H9 (cell line): ENCODE data around the gene PCBP4. TPM values are rescaled to one million over a fixed set of nuclear protein-coding genes. Genes with fewer than 3 reads are reported as not detected.

Experiments used
- DNase-seq: peaks from one replicate; pipeline ENCODE4 v3.0.0-alpha.2; 2017
- H2AFZ ChIP-seq: one replicate; pipeline ENCODE4 v1.6.1; 2013; ENCODE audit warnings: mild to moderate bottlenecking, low read length, control low read depth, moderate library complexity
- H2AK5ac ChIP-seq: 2 replicates; pipeline ENCODE4 v1.6.1; 2013; ENCODE audit warnings: low read length, control low read depth, mixed read lengths; ENCODE audit not compliant: insufficient read length
- H2BK120ac ChIP-seq: one replicate; pipeline ENCODE4 v1.6.1; 2013; ENCODE audit warnings: low read depth, mild to moderate bottlenecking, low read length, control low read depth, inconsistent platforms; ENCODE audit not compliant: poor library complexity, severe bottlenecking
- H2BK12ac ChIP-seq: 2 replicates; pipeline ENCODE4 v1.6.1; 2013; ENCODE audit warnings: low read length, control low read depth, mixed read lengths, low read depth; ENCODE audit not compliant: insufficient read length
- H2BK15ac ChIP-seq: 2 replicates; pipeline ENCODE4 v1.6.1; 2013; ENCODE audit warnings: low read depth, low read length, control low read depth
- H2BK20ac ChIP-seq: one replicate; pipeline ENCODE4 v1.6.1; 2013; ENCODE audit warnings: low read depth, mild to moderate bottlenecking, low read length, control low read depth, inconsistent platforms; ENCODE audit not compliant: poor library complexity, severe bottlenecking
- H2BK5ac ChIP-seq: 2 replicates; pipeline ENCODE4 v1.6.1; 2013; ENCODE audit warnings: low read length, control low read depth, mixed read lengths; ENCODE audit not compliant: insufficient read length
- H3K14ac ChIP-seq: 2 replicates; pipeline ENCODE4 v1.6.1; 2013; ENCODE audit warnings: low read length, control low read depth; ENCODE audit not compliant: insufficient read depth
- H3K18ac ChIP-seq: 2 replicates; pipeline ENCODE4 v1.6.1; 2013; ENCODE audit warnings: low read depth, mild to moderate bottlenecking, mixed read lengths, low read length, control low read depth; ENCODE audit not compliant: insufficient read length
- H3K23ac ChIP-seq: 2 replicates; pipeline ENCODE4 v1.6.1; 2013; ENCODE audit warnings: low read length, control low read depth, mixed read lengths, low read depth; ENCODE audit not compliant: insufficient read length
- H3K23me2 ChIP-seq: 2 replicates; pipeline ENCODE4 v1.6.1; 2013; ENCODE audit warnings: low read depth, mild to moderate bottlenecking, mixed read lengths, low read length, control low read depth; ENCODE audit not compliant: insufficient read length, poor library complexity, severe bottlenecking
- H3K27ac ChIP-seq: 2 replicates; pipeline ENCODE4 v1.5.1; 2013; ENCODE audit warnings: low read length, control low read depth, mixed read lengths, low read depth; ENCODE audit not compliant: insufficient read length
- H3K27me3 ChIP-seq: 2 replicates; pipeline ENCODE4 v1.6.1; 2013; ENCODE audit warnings: low read length, control low read depth, inconsistent platforms; ENCODE audit not compliant: insufficient read depth
- H3K4ac ChIP-seq: 2 replicates; pipeline ENCODE4 v1.6.1; 2013; ENCODE audit warnings: low read depth, mild to moderate bottlenecking, control low read depth, inconsistent platforms, low read length, moderate library complexity
- H3K4me1 ChIP-seq: 2 replicates; pipeline ENCODE4 v1.6.1; 2013; ENCODE audit warnings: low read length, control low read depth, inconsistent platforms; ENCODE audit not compliant: insufficient read depth
- H3K4me2 ChIP-seq: 2 replicates; pipeline ENCODE4 v1.6.1; 2013; ENCODE audit warnings: low read length, control low read depth, mixed read lengths; ENCODE audit not compliant: insufficient read length, insufficient read depth
- H3K56ac ChIP-seq: 2 replicates; pipeline ENCODE4 v1.6.1; 2013; ENCODE audit warnings: low read depth, mild to moderate bottlenecking, mixed read lengths, low read length, control low read depth; ENCODE audit not compliant: insufficient read length
- H3K79me1 ChIP-seq: 2 replicates; pipeline ENCODE4 v1.6.1; 2013; ENCODE audit warnings: low read depth, mild to moderate bottlenecking, moderate library complexity, low read length, control low read depth, inconsistent platforms; ENCODE audit not compliant: insufficient read depth, poor library complexity, severe bottlenecking
- H3K79me2 ChIP-seq: 2 replicates; pipeline ENCODE4 v1.6.1; 2013; ENCODE audit warnings: low read length, control low read depth, inconsistent platforms; ENCODE audit not compliant: insufficient read depth
- H3K9ac ChIP-seq: 2 replicates; pipeline ENCODE4 v1.6.1; 2013; ENCODE audit warnings: low read length, control low read depth, mixed read lengths; ENCODE audit not compliant: insufficient read length; ENCODE audit errors: extremely low read depth
- H3K9me3 ChIP-seq: one replicate; pipeline ENCODE4 v1.6.1; 2013; ENCODE audit warnings: low read depth, low read length, inconsistent platforms; ENCODE audit not compliant: control insufficient read depth
- H3T11ph ChIP-seq: one replicate; pipeline ENCODE4 v1.6.1; 2013; ENCODE audit warnings: mild to moderate bottlenecking, low read length, control low read depth, inconsistent platforms
- H4K20me1 ChIP-seq: one replicate; pipeline ENCODE4 v1.6.1; 2013; ENCODE audit not compliant: control insufficient read depth, insufficient read length, insufficient read depth
- H4K5ac ChIP-seq: 2 replicates; pipeline ENCODE4 v1.6.1; 2013; ENCODE audit warnings: low read depth, mild to moderate bottlenecking, mixed read lengths, low read length, control low read depth; ENCODE audit not compliant: insufficient read length
- H4K8ac ChIP-seq: replicated peaks from 2 replicates; pipeline ENCODE4 v1.6.1; 2013; ENCODE audit warnings: low read length, control low read depth, mixed read lengths, low read depth; ENCODE audit not compliant: insufficient read length
- H4K91ac ChIP-seq: 2 replicates; pipeline ENCODE4 v1.6.1; 2013; ENCODE audit warnings: low read depth, mild to moderate bottlenecking, moderate library complexity, mixed read lengths, low read length, control low read depth; ENCODE audit not compliant: insufficient read length
- H3K27ac Mint-ChIP-seq, 3 experiments: 2 replicates in 2 of 3; 3 replicates in 1 of 3; pipeline ENCODE4 v1.8.0; 2020 to 2021; ENCODE audit warnings: mixed read lengths in 3 of 3, mild to moderate bottlenecking in 1 of 3, moderate library complexity in 1 of 3
- H3K27me3 Mint-ChIP-seq: 2 replicates; pipeline ENCODE4 v1.8.0; 2021; ENCODE audit warnings: low read depth, mild to moderate bottlenecking, moderate library complexity, mixed read lengths
- H3K36me3 Mint-ChIP-seq, 3 experiments: 2 replicates in 2 of 3; 3 replicates in 1 of 3; pipeline ENCODE4 v1.8.0; 2020 to 2021; ENCODE audit warnings: low read depth in 3 of 3, mixed read lengths in 3 of 3; ENCODE audit not compliant: insufficient read depth in 1 of 3
- H3K4me1 Mint-ChIP-seq, 2 experiments: 2 replicates each; pipeline ENCODE4 v1.8.0; 2020; ENCODE audit warnings: mixed read lengths in 2 of 2
- H3K4me3 Mint-ChIP-seq, 2 experiments: 2 replicates in 1 of 2; 3 replicates in 1 of 2; pipeline ENCODE4 v1.8.0; 2020 to 2021; ENCODE audit warnings: mild to moderate bottlenecking in 2 of 2, mixed read lengths in 2 of 2, moderate library complexity in 1 of 2
- H3K9me3 Mint-ChIP-seq, 2 experiments: 2 replicates in 1 of 2; 3 replicates in 1 of 2; pipeline ENCODE4 v1.8.0; 2020; ENCODE audit warnings: mild to moderate bottlenecking in 2 of 2, mixed read lengths in 2 of 2, moderate library complexity in 1 of 2
- CTCF ChIP-seq: fragments of 200-600 bp; sonication (generic); conservative IDR thresholded peaks from 3 replicates; pipeline ENCODE4 v1.8.0; 2021; ENCODE audit warnings: antibody characterized with exemption, mild to moderate bottlenecking
- WGBS: extraction: QIAGEN DNeasy Blood & Tissue Kit; methylation state at CpG from one replicate; pipeline ENCODE4 v1.1.7; 2013; ENCODE audit warnings: missing lambda C conversion rate, low lambda C conversion rate, mixed read lengths; ENCODE audit not compliant: insufficient read length; ENCODE audit errors: extremely low coverage; 5-methylcytosine and 5-hydroxymethylcytosine counted together
- total RNA-seq: library from RNA; stranded (reverse); gene quantifications from 2 replicates; pipeline ENCODE4 v1.2.1, GENCODE V29; 2021

The PCBP4 gene
- total RNA-seq, 1 experiment from 2014 or later, result 24.6 TPM

DNA sequence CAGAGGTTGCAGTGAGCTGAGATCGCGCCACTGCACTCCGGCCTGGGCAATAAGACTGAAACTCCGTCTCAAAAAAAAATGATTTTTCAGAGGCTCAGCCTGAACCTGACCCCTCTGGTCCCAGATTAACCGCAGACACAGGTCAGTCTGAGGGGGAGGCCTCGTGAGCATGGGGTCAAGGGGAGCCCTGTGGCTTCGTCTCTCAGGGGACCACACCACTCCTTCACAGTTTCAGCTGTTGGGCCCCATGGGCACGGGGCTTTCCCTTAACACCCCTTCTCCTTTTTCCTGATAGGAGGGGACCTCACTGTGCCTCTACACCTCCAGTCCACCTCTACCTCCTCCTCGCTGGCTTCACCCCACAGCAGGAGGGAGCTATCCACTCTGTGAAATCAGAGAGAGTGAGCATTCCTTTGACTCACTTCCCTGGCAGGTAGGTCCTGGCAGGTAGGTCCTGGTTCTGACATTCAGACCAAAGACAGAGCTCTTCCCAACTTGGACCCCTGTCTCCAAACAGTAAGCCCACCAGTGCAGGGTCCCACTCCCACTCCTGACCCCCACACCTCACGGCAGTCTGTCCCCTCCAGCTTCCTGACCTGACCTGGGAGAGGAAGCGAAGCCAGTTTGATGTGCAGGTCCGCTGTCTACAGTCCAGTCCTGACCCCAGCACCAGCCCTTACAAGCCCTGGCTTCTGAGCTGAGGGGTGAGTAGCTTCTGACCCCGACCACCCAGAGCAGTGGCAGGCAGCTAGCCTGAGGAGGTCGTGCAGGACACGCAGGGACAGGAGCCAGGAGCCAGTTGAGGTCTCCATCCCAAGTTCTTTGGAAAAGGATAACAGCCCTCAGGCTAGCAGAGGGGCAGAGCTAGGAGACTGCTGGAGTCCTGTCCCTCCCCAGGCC is 34.5 kb downstream of the PCBP4 start:
- Histone ChIP-seq H3K4ac (no peak overlapping the region), H2AK5ac (no peak overlapping the region), H3K23ac (no peak overlapping the region), H3K9me3 (no peaks in the 10 kb centered on the region), H2BK20ac (no peak overlapping the region), H3K9ac (no peak overlapping the region), H3K27me3 (no peaks in the 10 kb centered on the region), H3K14ac (no peak overlapping the region), H3K23me2 (no peaks in the 10 kb centered on the region), H4K20me1 (no peaks in the 10 kb centered on the region), H3K4me1 (no peaks in the 10 kb centered on the region), H2BK5ac (no peak overlapping the region), H4K91ac (no peak overlapping the region), H3K4me2 (no peak overlapping the region), H2AFZ (no peak overlapping the region), H2BK120ac (no peak overlapping the region), H3T11ph (no peak overlapping the region), H3K56ac (no peak overlapping the region), H3K79me2 (no peaks in the 10 kb centered on the region), H3K27ac (no peak overlapping the region), H3K79me1 (no peaks in the 10 kb centered on the region), H4K8ac (no peak overlapping the region), H4K5ac (no peak overlapping the region), H2BK15ac (no peak overlapping the region), H3K18ac (no peak overlapping the region), H2BK12ac (no peak overlapping the region)
- Mint-ChIP-seq H3K27ac (no peak overlapping the region), H3K27me3 (no peaks in the 10 kb centered on the region; the same call in 1 of the 2 replicates), H3K9me3 (no peaks in the 10 kb centered on the region), H3K4me3 (no peak overlapping the region), H3K4me1 (no peaks in the 10 kb centered on the region), H3K36me3 (peaks cover 43 to 66% (median 52%) of the 10 kb centered on the region in 3 experiments; a peak in 6 of 7 replicates)
- no CpG with 5 or more reads among the region's 15 CpGs for WGBS
- TF ChIP-seq CTCF, result no peak
- DNase-seq, result no peak
